GM12873 (cell line): ENCODE results near the gene HRCT1.

ENCODE experiments used
- TF ChIP-seq, protein P1 (sequence below): IDR thresholded peaks from 2 replicates; pipeline ENCODE4 v1.5.1; 2012; ENCODE audit warnings: low read depth, mild to moderate bottlenecking, moderate library complexity, low read length, control low read depth; ENCODE audit not compliant: insufficient read depth; ENCODE audit errors: missing control alignments

The HRCT1 gene

DNA sequence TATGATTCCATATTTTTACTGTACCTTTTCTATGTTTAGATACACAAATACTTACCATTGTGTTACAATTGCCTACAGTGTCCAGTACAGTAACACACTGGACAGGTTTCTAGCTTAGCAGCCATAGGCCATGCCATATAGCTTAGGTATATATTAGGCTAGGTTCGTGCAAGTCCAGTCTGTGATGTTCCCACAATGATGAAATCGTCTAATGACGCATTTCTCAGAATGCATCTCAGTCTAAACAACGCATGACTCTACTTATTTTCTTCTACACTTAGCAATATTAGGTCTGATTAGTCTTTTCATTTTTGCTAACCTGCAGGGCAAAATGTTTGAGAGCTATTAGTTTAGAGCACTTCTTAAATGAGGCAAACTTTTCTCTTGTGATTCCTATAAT, 29.3 kb downstream of the HRCT1 start:
- TF ChIP-seq, protein P1, sequence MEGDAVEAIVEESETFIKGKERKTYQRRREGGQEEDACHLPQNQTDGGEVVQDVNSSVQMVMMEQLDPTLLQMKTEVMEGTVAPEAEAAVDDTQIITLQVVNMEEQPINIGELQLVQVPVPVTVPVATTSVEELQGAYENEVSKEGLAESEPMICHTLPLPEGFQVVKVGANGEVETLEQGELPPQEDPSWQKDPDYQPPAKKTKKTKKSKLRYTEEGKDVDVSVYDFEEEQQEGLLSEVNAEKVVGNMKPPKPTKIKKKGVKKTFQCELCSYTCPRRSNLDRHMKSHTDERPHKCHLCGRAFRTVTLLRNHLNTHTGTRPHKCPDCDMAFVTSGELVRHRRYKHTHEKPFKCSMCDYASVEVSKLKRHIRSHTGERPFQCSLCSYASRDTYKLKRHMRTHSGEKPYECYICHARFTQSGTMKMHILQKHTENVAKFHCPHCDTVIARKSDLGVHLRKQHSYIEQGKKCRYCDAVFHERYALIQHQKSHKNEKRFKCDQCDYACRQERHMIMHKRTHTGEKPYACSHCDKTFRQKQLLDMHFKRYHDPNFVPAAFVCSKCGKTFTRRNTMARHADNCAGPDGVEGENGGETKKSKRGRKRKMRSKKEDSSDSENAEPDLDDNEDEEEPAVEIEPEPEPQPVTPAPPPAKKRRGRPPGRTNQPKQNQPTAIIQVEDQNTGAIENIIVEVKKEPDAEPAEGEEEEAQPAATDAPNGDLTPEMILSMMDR: no peak

GRCh38 chr9:35935755-35936509, 29.9 kb downstream of the HRCT1 start:
- TF ChIP-seq, protein P1: no peak

GRCh38 chr9:35937227-35937626, 31.2 kb downstream of the HRCT1 start:
- TF ChIP-seq, protein P1: no peak

- TF ChIP-seq, protein P1: no peak
These were observed 32.7 kb downstream of the HRCT1 start for GRCh38 chr9:35938474-35939356.

DNA sequence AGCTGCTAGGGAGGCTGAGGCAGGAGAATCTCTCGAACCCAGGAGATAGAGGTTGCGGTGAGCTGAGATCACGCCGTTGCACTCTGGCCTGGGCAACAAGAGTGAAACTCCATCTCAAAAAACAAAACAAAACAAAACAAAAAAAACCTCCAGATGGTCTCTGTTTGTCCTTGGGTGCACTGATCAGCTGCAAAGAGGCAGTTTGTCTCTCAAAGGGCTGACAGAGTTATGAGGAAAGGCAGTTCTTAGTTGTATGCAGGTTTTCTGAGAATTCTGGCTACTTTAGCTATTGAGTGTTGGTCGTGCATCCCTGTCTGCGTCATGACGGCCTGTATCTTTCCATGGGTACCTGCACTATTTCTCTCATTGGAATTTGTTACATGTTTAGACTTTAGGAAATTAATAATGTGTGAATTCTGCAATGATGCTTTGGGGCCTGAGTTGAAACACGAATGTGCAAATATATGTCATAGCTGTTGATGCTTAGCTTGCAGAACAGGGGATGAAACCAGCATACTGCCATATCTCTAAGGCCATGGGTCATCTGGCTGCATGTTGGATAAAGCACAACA, 33.8 kb downstream of the HRCT1 start:
- TF ChIP-seq, protein P1: no peak

DNA sequence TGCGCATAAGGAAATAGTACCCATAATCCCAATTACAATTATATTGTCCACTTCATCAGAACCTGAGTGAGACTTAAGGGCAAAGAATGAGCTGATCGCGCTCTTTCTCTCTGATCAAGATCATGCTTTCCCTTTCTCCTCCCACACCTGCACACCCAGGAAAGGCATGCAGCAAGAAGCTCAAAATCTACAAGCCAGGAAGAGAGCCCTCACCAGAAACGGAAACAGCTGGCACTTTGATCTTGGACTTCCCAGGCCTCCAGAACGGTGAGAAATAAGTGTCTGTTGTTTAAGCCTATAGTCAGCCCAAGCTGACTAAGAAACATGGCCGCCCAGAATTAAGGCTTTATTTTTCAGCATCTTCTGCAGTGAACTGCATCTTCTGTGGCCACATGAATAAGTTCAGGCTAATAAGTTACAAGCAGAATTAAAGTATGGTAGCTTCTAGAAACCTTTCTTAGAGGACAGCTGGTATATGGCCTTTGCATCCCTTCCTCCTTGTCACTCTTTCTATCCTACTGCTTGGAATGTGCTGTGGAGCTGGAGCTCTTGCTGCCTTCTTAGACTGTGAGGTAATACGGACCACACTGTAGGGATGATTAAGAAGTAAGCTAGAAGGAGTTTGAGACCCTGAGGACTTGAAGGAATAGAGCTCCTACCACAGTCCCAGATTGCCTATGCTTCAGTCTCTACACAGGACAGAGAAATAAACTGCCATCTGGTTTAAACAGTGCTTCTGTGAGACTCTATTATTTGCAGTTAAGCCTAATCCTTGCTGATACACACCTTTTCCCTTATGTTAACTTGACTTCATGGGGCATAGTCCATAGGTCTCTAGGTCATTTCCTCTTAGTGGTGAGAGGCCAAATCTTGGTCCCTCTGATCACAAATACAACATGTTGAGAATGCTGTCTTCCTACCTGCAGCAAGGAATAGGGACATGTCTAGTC, 34.7 kb downstream of the HRCT1 start:
- TF ChIP-seq, protein P1: no peak

DNA sequence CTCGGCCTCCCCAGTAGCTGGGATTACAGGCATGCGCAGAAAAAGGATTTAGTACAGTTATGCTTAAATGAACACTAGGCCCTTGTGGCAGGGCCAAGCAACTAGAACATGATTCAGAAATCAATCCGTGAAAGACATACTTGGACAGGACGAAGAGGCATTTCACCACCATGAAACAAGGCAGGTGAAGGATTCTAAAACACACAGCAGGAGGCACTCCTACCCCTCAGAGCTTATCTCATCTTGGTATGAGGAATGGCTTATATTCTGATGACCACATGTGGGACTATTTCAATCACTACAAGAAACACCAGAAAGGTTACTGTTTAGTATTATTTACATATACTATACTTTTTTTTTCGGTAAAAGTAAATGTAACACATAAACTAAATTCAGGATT, 36.3 kb downstream of the HRCT1 start:
- TF ChIP-seq, protein P1: no peak
